Stimulated activated CD8-positive, alpha-beta memory T cell treated with anti-CD3 and anti-CD28 coated beads, Interleukin-12 subunit alpha, Interleukin-12 subunit beta, amount 100 ng/mL, for 1 hour (primary cell): ENCODE measurements around the gene SH3RF1.

Source experiments
- DNase-seq: peaks from one replicate; pipeline ENCODE4 v3.0.0-alpha.2; 2020; ENCODE audit warnings: low read depth

Gene SH3RF1

DNA sequence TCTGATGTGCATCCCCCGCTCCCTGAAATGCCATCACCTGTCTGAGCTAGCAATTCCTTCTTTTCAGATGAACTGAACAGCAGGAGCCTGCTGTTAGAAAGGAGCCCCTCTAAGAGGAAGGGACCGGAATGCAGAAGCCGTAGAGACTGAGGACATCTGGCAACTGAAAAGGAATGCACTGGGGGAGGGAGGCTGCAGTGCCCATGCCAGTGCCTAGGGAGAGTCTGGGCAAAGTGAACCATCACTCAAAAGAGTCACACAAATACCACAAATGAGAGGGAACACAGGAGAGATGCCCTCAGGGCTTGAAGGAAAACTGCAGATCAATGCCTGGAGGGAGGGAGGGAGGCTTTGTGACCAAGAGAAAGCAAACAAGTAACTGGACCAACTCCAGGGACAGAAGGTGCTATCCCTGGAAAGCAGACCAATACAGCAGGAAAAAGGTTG lies 166.8 kb downstream of the SH3RF1 start:
- no peak for DNase-seq

DNA sequence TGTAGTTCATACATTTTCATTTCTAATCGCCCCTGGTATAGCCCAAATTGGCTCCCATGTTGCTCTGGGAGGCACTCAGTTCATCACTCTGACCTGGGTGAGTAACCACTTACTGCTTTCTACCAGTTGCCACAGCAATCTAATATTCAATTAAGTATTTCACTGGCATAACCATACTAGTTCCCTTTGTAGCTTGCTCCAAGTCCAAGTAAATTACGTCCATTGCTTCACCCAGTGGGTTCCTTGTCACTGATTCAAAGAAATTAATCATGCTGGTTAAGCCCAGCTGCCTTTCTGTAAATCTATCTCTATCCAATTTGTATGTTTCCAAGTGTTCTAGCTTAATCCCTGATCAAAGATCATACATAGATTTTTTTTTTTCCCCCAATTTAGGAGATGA lies 168.7 kb downstream of the SH3RF1 start:
- no peak for DNase-seq

DNA sequence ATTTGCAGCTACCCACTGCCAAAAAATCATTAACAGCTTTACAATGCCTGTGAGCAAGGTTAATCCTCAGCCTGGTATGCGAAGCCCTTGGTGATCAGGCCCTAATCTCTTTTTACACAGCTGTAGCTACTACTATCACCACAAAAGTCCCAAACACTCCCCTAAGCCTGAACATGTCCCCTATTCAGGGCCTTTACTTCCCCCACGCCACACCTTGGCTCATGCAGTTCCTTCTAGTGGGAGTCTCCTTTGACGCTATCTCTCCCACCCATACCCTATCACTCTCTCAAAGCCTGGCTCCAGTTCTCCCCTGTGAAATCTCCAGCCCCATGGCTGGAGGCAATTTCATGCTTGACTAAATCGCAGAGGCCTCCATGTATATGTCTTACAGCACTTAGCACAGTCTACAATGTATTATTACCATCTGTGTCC lies 170.1 kb downstream of the SH3RF1 start:
- DNase-seq, result no peak

DNA sequence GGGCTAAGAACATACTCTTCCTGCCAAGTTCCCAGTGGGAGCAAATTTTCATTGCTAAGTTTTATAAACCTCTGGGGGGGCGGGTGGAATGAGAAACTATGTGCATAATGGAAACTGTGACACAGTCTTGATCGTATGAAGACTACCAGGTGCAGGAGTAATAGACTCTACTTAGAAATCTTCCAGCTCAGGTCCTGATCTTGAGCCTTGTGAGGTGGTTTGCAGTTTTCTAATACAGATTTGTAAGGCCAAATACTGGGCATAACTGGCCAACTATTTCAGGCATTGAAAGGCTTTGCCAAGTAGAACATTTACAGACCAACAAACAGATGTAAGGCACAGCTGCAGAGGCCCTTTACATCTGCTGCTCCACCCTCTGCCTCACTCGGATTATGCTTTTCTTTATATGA lies 171.0 kb downstream of the SH3RF1 start:
- no peak for DNase-seq

DNA sequence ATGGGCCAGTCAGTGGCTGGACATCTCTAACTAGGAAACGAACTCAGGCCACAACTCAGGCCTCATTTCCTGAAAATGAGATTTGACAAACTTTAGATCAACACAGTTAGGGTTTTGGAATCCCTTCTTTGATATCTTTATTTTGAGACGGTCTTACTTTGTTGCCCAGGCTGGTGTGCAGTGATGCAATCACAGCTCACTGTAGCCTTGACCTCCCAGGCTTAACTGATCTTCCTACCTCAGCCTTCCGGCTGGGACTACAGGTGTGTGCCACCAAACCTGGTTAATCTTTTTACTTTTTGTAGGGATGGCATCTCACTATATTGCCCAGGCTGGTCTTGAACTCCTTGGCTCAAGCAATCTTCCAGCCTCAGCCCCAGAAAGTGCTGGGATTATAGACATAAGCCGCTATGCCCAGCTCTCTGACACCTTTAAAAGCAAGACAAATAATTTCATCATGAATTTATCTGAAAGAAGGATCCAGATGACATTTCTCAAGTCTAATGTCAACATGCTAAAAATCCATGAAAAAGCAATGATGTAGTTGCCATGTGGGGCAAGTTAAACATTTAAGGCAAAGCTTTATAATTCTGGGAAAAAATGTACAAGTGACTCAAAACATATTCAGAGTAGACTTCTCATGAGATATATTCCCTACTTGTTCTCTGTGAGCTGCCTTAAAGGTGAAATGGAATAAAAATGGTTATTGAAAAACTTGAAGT lies 171.6 kb downstream of the SH3RF1 start:
- DNase-seq, result no peak

DNA sequence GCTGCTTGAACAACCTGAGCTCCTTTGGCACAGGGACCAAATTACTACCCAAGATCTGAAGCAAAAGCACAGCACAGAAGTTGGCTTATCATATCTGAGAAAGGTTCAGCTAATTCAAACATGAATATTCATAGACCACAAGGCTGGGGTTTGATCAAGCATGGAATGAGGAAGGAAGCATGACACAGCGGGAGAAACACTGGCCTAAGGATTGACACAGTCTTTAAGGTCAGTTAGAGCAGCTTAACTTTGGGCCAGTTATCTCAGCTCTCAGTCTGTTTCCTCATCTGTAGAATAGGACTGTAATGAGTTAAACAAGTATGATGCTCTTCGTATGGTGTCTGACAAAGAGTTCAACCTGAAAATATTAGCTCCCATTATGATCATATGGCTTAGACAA lies 172.2 kb downstream of the SH3RF1 start:
- no peak for DNase-seq

DNA sequence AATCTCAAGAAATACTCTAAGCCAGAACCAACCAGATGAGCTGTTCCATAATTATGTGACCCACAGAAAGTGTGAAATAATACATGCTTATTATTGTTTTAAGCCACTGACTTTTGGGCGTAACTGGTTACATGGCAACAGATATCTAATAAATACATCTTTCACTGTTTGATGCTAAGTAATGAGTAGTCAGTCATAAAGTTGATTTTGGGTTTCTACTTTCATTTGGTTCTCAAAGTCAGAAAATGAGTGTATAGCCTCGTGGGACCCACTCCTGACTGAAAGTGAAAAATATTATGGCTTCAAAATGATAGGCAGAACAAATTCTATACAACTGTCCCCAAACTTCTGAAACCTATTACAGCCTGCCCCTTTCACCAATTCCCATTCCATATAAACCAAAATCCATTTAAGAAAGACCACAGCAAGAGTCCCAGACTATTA lies 172.7 kb downstream of the SH3RF1 start:
- DNase-seq, result no peak

DNA sequence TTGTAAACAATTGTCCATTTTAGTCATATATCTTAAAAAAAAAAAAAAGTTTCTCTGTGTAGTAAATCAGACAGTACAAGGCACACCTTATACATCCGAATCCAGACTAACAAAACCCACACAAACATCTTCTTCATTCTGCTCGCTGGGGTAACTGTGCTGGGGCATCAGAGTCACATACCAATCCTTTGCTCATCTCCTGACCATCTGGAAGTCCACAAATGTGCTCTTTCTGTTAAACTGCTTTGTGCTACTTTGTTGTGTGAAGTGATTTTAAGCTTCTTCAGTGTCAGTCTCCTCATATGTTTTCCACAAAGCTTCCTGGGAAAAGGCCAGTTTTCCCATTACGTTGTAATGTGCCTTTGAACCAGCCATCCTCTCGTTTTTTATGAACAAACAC lies 174.5 kb downstream of the SH3RF1 start:
- no peak for DNase-seq

DNA sequence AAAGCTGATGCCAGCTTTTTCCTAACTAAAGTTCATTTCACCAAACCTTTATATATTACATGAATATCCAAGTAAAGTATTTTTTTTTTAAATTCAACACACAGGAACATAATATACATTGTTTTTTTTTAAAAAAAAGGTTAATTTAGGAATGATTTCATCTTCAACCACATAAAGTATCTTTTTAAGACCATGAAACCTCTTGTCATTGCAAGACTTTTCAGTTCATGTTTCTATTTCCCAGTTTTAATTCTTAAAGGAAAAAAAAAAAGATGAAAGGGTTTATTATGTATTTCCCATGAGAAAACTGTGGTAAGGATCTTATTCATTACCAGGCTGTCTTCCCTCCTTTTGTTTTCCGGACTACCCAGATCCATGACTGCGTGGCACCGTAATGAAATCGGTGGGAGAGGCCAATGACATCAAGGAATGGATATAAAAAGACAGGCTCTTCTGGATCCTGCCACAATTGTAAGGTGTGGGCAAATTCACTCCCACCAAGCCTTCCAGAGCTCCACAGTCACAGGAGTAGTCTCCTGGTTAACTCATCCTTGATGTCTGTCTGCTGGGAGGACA lies 176.0 kb downstream of the SH3RF1 start:
- DNase-seq, result no peak

DNA sequence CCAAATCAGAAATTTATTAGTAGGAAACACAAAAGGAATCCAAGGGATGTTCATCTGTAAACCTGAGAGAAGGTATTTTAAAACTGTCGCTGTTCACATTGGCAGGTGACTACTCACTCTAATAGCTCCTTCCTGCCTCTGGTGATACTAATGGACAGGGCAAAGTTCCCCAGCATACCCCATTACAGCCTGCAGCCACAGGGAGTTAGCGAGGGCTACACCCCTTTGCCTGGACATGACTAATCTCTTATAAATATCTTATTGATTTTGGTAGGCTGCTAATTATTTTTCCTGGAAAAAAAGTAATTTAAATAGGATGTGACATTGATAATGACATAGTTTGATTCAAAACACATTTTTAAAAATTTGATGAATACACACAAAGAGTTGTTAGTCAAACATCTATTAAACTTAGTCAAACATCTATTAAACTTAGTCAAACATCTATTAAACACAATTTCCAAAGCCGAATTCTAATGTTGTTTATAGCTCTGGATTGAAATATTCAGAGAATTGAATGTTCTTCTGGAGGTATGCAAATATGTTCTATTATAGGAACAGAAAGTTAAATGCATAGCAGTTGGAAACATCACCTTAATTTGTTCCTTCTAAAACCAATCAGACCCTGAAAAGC lies 177.8 kb downstream of the SH3RF1 start:
- DNase-seq, result no peak

DNA sequence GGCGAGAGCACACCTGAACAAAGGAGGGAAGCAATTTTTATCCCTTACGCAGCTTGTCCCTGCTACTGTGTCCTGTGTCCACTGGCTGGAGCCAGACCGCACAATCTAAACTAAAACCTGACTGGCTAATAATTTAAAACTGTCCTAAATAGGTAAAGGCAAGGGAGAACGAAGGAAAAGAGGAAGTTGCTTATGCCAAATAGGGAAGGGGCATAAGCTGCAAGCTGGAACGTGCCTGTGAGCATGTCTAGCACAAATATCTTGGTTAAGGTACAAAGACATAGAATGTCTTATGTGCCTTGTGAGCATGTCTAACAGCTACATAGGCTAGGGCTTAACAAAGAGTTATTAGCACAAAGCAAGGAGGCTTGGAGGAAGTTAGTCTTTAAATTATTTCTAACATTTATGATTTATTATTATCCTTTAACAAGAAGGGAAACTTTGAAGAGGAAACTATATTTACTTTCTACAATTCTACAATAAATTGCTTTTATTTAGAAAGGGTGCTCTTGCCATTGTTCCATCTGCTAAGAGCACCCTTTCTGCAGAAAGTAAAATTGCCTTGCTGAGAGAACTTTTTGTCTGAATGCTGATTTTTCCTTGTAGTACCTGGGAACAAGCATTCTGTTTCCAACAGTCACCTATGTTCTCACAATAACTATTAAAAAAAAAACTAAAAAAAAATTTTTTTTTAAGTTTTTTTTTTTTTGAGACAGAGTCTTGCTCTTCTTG lies 180.1 kb downstream of the SH3RF1 start:
- no peak for DNase-seq

DNA sequence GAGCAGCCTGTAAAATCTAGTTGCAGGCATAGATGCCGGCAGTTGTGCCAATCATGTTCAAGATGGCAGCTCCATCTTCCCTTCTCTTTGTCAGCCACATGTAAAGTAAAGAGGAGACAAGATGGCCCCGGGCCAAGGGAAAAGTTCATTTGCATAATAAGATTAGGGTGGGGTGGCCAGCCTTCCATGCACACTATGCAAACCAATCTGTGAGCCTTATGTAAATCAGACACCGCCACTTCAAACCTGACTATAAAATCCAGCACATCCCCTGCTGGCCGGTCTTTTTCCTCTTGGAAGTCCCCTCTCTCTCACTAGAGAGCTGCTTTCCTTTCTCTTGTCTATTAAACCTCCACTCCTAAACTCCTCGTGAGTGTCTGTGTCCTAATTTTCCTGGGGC lies 181.8 kb downstream of the SH3RF1 start:
- no peak for DNase-seq

DNA sequence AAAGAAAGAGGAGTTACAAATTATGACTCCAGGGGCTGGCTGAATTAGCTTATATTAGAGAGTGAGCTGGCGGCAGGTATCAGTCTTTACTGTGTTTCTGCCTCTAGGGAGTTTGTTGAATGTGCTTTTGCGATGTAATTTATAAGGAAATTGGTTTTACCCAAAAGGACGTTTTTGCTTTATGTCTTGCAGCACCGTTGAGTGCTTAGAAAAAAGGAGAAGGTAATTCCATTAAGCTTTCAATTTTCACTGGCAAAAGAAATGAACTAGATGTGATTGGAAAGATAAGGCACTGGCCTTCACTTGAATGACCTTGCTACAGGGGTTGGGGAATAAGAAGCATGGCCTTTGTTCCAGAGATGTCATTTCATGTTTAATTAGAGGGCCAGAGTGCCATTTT lies 185.8 kb downstream of the SH3RF1 start:
- DNase-seq, result no peak

DNA sequence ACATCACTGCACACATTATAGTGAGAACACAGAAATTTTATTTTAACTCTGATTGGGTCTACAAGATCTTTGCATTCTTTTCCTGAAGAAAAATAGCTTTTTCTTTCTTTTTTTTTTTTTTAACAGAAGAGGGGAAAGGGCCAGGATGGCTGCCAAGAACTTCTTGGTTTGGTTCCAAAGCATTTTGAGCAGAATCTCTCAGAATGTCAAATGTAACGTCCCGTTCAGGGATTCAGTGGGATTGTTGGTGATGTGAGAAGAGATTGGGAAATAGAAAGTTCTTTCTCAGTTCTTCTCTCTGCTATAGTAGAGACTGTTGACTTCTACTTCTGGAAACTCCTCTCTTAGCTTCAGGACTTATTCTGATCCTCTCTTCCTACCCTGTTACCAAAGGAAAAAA lies 189.8 kb downstream of the SH3RF1 start:
- DNase-seq, result no peak

DNA sequence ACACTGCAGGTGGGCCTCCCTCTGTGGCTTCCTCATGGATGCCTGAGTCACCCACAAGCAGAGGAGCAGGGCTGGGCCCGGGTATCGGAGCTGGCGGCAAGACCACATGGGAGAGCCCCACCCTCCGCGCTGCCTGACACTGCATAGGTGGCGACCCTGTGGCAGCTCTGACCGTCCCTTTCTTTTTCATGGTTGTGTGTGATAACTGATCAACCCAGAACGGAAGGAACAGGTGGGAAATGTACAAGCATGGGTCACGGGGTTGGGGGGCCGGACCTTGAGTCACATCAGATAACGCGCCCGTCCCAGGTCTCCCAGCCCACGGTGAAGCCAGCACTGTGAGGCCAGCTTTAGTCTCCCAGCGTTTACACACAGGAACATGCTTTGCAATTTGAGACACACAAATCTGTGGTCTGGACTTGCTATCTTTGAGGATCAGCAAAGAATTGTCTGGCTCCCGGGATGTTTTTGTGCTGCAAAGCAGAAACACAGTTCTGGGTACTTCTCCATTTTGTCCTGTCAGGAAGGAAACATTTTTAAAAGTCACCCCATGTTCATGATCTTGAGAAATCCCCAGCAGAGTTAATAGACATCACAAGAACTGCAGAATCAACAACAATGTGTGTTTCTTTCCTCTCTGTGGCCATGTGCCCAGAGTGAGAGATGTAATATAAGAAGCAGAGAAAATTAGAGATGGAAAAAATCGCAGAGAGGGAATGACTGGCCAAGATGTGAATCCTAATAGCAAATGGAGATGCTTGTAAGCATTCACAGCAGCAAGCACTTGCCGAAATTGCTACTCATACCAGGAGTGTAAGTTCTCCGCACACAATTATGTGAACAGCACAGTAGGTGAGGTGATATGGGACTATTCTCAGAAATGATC lies 190.6 kb downstream of the SH3RF1 start:
- no peak for DNase-seq

DNA sequence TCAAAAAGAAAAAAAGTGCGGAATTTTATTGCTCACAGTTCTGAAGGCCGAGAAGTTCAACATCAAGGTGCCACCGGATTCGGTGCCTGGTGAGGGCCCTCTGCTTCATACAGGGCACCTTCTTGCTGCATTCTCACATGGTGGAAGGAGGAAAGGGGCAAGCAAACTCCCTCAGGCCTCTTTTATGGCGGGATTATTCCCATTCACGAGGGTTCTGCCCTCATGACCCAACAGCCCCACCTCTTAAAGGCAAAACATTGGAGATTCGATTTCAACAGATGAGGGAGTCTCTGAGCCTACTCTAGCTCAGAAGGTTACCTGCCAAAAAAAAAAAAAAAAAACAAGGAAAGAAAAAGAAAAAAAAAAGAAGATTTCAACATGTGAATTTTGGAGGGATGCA lies 196.6 kb downstream of the SH3RF1 start:
- DNase-seq, result no peak

DNA sequence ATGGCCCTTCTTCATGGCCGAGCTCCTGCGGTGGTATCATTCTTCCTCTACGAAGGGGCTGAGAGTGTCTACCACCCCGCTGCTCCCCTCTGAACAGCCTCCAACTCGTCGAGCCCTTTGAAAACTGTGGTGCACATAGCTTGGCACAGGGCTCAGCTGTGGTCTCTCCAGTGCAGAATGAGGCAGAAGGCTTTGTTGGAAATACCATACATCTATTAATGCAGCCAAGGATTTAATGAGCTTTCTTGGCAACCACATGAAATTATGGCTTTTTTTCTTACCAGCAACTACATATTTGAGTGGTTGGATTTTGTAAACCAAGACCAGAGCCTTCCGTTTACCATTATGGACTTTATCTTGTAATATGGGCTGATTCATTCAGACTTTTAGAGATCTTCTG lies 199.0 kb downstream of the SH3RF1 start:
- no peak for DNase-seq

DNA sequence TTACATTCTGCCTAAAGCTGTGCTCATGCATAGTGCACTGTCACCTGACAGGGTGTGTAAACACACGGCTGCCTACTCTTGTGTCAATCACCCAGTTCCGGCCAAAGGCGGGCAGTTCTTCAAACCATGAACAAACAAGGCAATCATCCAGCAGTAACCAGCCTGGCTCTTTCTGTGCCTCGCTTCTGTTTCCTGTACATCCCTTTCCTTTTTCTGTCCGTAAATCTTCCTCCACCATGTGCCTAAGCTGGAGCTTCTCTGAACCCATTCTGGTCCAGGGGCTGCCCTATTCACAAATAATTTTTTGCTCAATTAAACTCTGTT lies 199.9 kb downstream of the SH3RF1 start:
- DNase-seq, result no peak

DNA sequence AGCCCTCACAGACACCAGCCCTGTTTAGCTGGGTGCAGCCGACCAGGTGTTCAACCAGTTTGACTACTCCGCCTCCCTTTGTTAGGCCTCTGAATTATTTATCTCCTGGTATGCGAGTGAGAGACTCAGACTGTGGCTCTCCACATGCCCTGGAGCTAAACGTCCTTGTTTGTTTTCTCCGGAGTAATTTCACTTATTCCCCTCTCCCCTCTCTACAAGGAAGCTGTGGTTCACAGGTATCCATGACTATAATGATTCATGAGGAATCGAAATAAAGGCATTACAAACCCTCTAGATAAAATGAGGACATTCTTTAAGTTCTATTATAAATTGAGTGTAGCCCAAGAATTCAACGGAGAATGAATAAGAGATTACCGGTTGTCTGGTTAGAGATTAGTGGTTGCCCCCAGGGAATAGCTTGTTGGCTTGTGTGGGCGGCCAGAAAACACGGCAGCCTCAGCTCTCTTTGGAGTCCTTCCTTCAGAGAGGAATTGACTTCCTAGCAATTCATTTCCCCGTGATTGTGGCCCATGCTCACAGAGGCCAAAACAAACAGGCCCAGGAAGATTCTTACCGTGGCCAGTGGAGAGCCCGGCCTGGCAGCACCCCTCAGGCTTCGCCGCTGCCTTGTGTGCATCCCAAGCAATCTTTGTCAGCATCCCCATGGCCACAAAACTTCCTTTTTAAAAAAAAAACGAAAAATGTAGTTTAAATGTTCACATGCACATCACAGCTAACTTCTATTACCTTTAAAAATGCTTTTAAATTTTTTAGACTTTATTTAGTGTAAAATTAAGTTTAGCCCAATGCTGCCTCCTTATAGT lies 200.5 kb downstream of the SH3RF1 start:
- DNase-seq, result no peak

DNA sequence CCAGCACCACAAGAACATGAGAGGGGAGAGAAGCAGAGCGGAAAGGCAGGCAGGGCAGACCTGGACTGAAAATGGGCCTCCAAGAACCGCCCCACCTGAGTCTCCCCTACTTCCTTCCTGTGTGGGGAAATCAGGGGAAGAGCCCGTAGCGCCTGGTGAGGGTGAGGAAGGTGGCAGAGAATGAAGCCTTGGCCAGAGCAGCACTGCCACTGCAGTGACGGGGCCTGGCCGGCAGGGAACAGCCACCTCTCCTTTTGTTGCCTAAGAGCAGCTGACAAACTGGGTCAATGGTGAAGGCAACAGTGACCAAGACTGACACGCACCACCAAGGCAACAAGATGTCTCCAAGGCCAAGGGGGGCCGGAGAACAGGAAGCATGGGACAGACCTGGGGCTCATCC lies 202.3 kb downstream of the SH3RF1 start:
- DNase-seq, result no peak

DNA sequence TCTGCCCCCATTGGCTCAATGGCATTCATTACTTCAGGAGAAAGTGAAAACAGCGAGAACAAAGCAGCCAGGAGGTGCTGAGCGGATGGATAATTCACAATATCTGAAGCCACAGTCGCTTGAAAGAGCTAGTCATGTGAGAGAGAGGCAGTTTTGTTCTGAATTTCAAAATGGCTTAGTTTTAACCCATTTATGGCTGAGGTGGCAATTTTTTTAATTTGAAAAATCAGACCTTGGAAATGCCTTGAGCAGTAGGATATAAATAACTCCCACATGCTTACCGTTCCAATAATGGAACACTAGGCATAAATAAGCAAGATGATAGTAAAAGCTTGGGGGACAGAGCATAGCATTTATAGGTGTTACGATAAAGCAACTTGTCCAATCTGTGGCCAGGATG lies 203.8 kb downstream of the SH3RF1 start:
- no peak for DNase-seq
